Measurements from ENCODE around the gene PANK4.

DNA sequence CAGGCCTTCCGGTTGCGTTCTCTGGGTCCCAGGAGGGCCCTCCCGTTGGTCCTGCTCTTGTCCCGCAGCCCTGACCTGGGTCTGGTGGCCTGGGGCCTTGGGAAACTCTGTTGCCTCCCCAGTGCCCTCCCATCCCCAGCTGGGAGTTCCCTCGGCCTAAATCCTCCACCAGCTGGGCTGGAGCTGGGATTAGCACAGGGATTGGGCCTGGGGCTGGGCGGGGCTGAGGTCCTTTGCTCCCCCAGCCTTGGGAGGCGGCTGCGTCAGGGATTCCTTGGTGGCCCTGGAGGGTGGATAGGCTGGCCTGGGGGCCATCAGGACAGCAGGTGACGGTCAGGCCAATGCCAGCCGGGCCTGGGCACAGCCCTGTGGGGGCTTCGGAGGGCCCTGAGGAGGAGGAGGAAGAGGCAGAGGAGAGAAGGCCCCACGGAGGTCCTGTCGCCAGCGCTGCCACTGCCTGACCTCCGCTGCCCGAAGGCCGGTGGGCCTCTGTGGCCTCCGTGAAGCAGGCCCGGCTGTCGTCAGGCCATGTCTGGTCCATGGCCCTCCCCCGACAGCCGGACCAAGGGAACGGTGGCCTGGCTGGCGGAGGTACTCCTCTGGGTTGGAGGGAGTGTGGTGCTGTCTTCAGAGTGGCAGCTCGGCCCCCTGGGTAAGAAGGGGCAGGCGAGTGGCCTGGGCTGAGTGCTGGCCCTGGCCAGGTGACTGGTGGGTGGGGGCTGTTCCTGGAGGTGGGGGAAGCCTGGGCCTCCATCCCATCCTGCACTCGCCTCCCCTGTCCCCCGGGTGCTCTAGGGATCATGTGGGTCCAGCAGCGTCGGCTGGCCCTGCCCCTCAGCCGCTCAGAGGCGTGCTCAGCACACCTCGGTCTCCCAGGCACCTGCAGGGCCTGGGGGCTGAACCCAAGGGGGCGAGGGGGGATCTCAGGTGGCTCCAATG is 50.1 kb downstream of the PANK4 start, which contains the start of gene PLCH2:
- TF ChIP-seq POLR2A (IDR thresholded peaks at IDR 0.05; ENCODE audit: low read length) (no peak), GATA1 (IDR thresholded peaks at IDR 0.05; ENCODE audit: low read depth, low read length) (no peak)

Measured in erythroblast (primary cell).